Muscle layer of duodenum (tissue), 2 donors: ENCODE data around the gene JUNB.
A peak's percentile ranks its signal among the peaks of the same experiment; 100 is the strongest.

ENCODE experiments used
- H3K27ac ChIP-seq: one replicate; pipeline ENCODE4 v1.7.0; 2013; ENCODE audit warnings: mild to moderate bottlenecking, low read length
- H3K27me3 ChIP-seq: one replicate; pipeline ENCODE4 v1.7.0; 2013; ENCODE audit warnings: low read depth, mild to moderate bottlenecking, control low read depth, low read length
- H3K36me3 ChIP-seq, 2 donors: one replicate each; pipeline ENCODE4 v1.7.0; 2013; ENCODE audit warnings: low read length in 2 of 2, control low read depth in 1 of 2, mild to moderate bottlenecking in 1 of 2; ENCODE audit not compliant: insufficient read depth in 2 of 2, control insufficient read depth in 1 of 2
- H3K4me1 ChIP-seq, 2 donors: one replicate each; pipeline ENCODE4 v1.7.0; 2013; ENCODE audit warnings: low read length in 2 of 2, mild to moderate bottlenecking in 2 of 2, control low read depth in 1 of 2, moderate library complexity in 1 of 2; ENCODE audit not compliant: insufficient read depth in 2 of 2, control insufficient read depth in 1 of 2
- H3K4me3 ChIP-seq, 2 donors: one replicate each; pipeline ENCODE4 v1.7.0; 2013; ENCODE audit warnings: low read length in 2 of 2, low read depth in 1 of 2, mild to moderate bottlenecking in 1 of 2
- H3K9me3 ChIP-seq, 2 donors: one replicate each; pipeline ENCODE4 v1.7.0; 2013; ENCODE audit warnings: low read length in 2 of 2, control low read depth in 1 of 2, mild to moderate bottlenecking in 1 of 2; ENCODE audit not compliant: control insufficient read depth in 1 of 2
- donor health status: healthy.

Gene JUNB

DNA sequence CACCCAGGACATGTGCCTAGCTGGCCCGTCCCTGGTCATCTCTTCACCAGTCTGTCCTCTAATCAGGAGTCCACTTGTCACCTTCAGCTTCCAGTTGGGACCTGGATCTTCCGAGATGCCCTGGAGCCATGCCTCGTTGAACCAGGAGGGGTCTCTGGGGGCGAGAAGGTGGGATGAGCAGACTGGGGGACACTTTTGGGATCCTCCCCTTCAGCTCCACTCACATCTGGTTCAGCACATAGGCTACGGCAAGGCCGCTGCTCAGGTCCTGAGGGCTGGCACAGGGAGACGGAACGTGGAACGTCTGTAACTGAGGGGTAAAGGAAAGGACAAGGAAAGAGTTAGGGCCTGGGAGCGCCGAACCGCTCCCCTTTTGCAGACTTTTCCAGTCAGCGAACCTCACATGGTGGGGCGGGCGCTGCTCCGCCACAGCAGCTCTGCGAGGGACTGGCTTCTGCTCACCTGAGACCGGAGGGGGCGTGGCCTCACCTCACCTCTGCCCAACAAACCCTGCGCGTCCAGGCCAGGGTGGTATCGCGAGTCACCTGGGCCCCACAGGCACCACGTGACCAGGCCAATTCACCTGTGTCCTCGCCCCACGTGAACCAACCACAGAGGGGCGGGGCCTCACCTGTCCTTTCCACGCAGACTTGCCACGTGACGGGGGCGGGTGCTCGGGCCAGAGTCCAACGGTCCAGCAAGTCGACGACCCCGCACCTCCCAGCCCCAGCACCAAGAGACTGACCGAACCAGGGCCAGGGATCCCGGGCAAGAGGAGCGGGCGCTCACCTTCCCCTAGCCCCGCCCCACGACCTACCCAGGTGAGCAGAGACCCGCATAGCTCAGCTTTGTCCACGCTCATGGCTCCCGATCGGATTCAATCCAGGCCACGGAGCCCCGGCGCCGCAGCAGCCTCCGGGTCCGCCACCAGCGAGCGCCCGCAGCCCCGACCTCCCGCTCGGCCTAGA, 16.4 kb upstream of the JUNB start, which contains the start of gene HOOK2:
TSS of gene HOOK2 (minus strand) at position 965 of the 968 bp plus-strand sequence. CDS start at position 862, 103 bp downstream.
- Histone ChIP-seq H3K4me3 (peak within 1 kb of the TSS in 1 of 2 donors; percentile 78), H3K9me3 (no peaks in the 10 kb centered on the region), H3K36me3 (peaks cover 0 to 2% of the 10 kb centered on the region in 2 donors), H3K27ac (peak within 1 kb of the TSS; percentile 13), H3K4me1 (peaks cover 8 to 19% of the 10 kb centered on the region in 2 donors), H3K27me3 (no peaks in the 10 kb centered on the region)

GRCh38 chr19:12777217-12778016, 13.9 kb upstream of the JUNB start:
- H3K9me3 ChIP-seq = no peaks in the 10 kb centered on the region
- peak overlapping the region; percentile 63 to 89 for H3K4me3 ChIP-seq
- H3K36me3 ChIP-seq = no peaks in the 10 kb centered on the region
- no peaks in the 10 kb centered on the region for H3K27me3 ChIP-seq
- peak overlapping the region; percentile 95 for H3K27ac ChIP-seq
- H3K4me1 ChIP-seq = peaks cover 8 to 19% of the 10 kb centered on the region in 2 donors

DNA sequence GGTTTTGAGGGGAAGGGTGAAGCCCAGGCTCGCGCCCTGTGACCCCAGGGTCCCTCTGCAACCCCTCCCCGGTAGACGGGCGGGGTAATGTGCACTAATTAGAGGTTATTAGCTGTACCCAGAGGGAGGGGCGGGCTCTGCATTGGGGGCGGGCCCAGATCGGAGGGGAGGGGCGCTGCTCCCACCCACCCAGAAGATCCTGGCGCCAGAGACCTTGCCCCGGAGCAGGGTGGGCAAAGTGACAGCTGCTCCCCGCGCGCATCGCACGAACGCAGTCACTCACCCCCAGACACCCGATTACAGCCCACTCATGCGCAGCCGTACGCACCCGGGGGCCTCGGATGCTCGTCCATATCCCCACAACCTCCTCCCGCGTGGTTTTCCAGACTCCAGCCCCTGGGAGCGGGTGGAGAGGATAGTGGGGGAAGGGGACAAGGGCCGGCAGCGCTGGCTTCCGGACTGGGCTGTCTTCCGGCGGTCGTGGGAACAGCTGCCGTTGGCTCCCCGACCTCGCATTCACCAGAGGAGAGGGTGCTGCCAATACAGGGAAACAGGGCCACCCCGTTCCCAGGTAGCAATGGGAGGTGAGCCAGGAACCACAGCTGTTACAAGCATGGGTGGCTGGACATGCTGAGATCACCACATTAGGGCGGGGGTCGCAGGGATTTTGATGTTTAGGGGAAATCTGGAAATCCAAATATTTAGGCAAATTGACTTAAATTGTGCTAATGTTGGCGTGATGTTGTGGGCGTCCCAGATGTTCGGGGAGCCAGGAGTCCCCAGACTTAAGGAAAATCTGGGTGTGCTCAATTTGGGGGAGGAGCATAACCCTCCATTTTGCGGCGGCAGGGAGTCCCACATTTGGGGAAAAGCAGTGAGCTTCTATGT, 13.0 kb upstream of the JUNB start:
- Histone ChIP-seq H3K27me3 (no peaks in the 10 kb centered on the region), H3K4me1 (peaks cover 8 to 24% of the 10 kb centered on the region in 2 donors), H3K27ac (peak overlapping the region; percentile 95), H3K36me3 (peaks cover 0 to 1% of the 10 kb centered on the region in 2 donors), H3K4me3 (peak overlapping the region; percentile 63 to 89), H3K9me3 (no peaks in the 10 kb centered on the region)

GRCh38 chr19:12778905-12779161, 12.5 kb upstream of the JUNB start:
- Histone ChIP-seq H3K36me3 (peaks cover 0 to 5% of the 10 kb centered on the region in 2 donors), H3K4me1 (peaks cover 12 to 29% of the 10 kb centered on the region in 2 donors), H3K27me3 (no peaks in the 10 kb centered on the region), H3K4me3 (peak overlapping the region; percentile 63 to 89), H3K9me3 (no peaks in the 10 kb centered on the region), H3K27ac (peak overlapping the region; percentile 95)

- Histone ChIP-seq H3K9me3 (no peaks in the 10 kb centered on the region), H3K27me3 (no peaks in the 10 kb centered on the region), H3K27ac (peak overlapping the region; percentile 95), H3K4me1 (peaks cover 15 to 31% of the 10 kb centered on the region in 2 donors), H3K4me3 (peak overlapping the region in 1 of 2 donors; percentile 63), H3K36me3 (peaks cover 0 to 5% of the 10 kb centered on the region in 2 donors)
These were observed 11.9 kb upstream of the JUNB start for GRCh38 chr19:12779162-12779993.

DNA sequence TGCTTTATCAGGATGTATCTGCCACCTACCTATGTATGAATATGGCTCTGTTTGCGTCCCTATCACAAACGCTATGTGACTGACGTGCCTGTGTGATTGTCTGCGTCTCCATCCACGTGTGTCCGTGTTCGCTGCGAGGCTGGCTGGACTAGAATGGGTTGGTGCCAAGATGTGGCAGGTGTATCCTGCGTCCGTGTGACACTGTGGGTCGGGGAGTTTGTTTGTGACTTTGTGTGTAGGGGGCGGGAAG, 9.2 kb upstream of the JUNB start:
- H3K9me3 ChIP-seq = no peaks in the 10 kb centered on the region
- H3K4me1 ChIP-seq = peaks cover 24 to 34% of the 10 kb centered on the region in 2 donors
- peak overlapping the region; percentile 92 for H3K27ac ChIP-seq
- H3K36me3 ChIP-seq = peaks cover 0 to 5% of the 10 kb centered on the region in 2 donors
- peak overlapping the region; percentile 52 to 56 for H3K4me3 ChIP-seq
- H3K27me3 ChIP-seq = no peaks in the 10 kb centered on the region

GRCh38 chr19:12782424-12783290, 8.6 kb upstream of the JUNB start:
- H3K4me1 ChIP-seq = peaks cover 24 to 31% of the 10 kb centered on the region in 2 donors
- H3K27ac ChIP-seq = peak overlapping the region; percentile 93
- H3K36me3 ChIP-seq = peaks cover 0 to 5% of the 10 kb centered on the region in 2 donors
- H3K9me3 ChIP-seq = no peaks in the 10 kb centered on the region
- peak overlapping the region; percentile 52 to 56 for H3K4me3 ChIP-seq
- H3K27me3 ChIP-seq = no peaks in the 10 kb centered on the region

GRCh38 chr19:12783291-12783848, 7.9 kb upstream of the JUNB start:
- Histone ChIP-seq H3K36me3 (peaks cover 0 to 5% of the 10 kb centered on the region in 2 donors), H3K4me1 (peaks cover 29 to 36% of the 10 kb centered on the region in 2 donors), H3K4me3 (peak overlapping the region in 1 of 2 donors; percentile 56), H3K27ac (peak overlapping the region; percentile 93), H3K27me3 (no peaks in the 10 kb centered on the region), H3K9me3 (no peaks in the 10 kb centered on the region)

GRCh38 chr19:12783849-12784393, 7.4 kb upstream of the JUNB start:
- Histone ChIP-seq H3K9me3 (no peaks in the 10 kb centered on the region), H3K27me3 (no peaks in the 10 kb centered on the region), H3K36me3 (peaks cover 0 to 6% of the 10 kb centered on the region in 2 donors), H3K27ac (peak overlapping the region; percentile 93), H3K4me1 (peaks cover 29 to 36% of the 10 kb centered on the region in 2 donors), H3K4me3 (peak overlapping the region; percentile 7 to 56)
